RWPE2 (cell line): Measurements from ENCODE around the gene NTRK2.

Experiments
- ATAC-seq: fragments of 200-7000 bp; cut with Tn5 transposase; 3 replicates; pipeline ENCODE4 v1.9.1; 2021; ENCODE audit warnings: low read depth
- DNase-seq: peaks from one replicate; pipeline ENCODE4 v3.0.0-alpha.2; 2020; ENCODE audit warnings: low spot score
- H3K27ac ChIP-seq: fragments of 450-650 bp; 2 replicates; pipeline ENCODE4 v1.5.1; 2017; ENCODE audit warnings: mild to moderate bottlenecking; ENCODE audit not compliant: poor library complexity, severe bottlenecking
- H3K27me3 ChIP-seq: fragments of 250-450 bp; sonication (Bioruptor Pico); 2 replicates; pipeline ENCODE4 v1.5.1; 2021; ENCODE audit warnings: mild to moderate bottlenecking, moderate library complexity; ENCODE audit not compliant: insufficient read depth, poor library complexity, severe bottlenecking
- H3K36me3 ChIP-seq: fragments of 250-450 bp; sonication (Bioruptor Pico); 2 replicates; pipeline ENCODE4 v1.5.1; 2020; ENCODE audit warnings: low read depth, mild to moderate bottlenecking, moderate library complexity
- H3K4me1 ChIP-seq: fragments of 250-450 bp; sonication (Bioruptor Pico); 2 replicates; pipeline ENCODE4 v1.5.1; 2021; ENCODE audit warnings: mild to moderate bottlenecking, moderate library complexity; ENCODE audit not compliant: insufficient read depth, poor library complexity, severe bottlenecking
- H3K4me3 ChIP-seq: fragments of 250-450 bp; sonication (Bioruptor Pico); 2 replicates; pipeline ENCODE4 v1.5.1; 2021; ENCODE audit warnings: mild to moderate bottlenecking, moderate library complexity; ENCODE audit not compliant: severe bottlenecking
- H3K9me3 ChIP-seq: fragments of 250-450 bp; sonication (Bioruptor Pico); 2 replicates; pipeline ENCODE4 v1.5.1; 2021; ENCODE audit warnings: mild to moderate bottlenecking, moderate library complexity; ENCODE audit not compliant: severe bottlenecking
- CTCF ChIP-seq: fragments of 450-650 bp; IDR thresholded peaks from one replicate; pipeline ENCODE4 v1.5.1; 2017; ENCODE audit warnings: mild to moderate bottlenecking, moderate library complexity; ENCODE audit not compliant: poor library complexity, severe bottlenecking

The NTRK2 gene

DNA sequence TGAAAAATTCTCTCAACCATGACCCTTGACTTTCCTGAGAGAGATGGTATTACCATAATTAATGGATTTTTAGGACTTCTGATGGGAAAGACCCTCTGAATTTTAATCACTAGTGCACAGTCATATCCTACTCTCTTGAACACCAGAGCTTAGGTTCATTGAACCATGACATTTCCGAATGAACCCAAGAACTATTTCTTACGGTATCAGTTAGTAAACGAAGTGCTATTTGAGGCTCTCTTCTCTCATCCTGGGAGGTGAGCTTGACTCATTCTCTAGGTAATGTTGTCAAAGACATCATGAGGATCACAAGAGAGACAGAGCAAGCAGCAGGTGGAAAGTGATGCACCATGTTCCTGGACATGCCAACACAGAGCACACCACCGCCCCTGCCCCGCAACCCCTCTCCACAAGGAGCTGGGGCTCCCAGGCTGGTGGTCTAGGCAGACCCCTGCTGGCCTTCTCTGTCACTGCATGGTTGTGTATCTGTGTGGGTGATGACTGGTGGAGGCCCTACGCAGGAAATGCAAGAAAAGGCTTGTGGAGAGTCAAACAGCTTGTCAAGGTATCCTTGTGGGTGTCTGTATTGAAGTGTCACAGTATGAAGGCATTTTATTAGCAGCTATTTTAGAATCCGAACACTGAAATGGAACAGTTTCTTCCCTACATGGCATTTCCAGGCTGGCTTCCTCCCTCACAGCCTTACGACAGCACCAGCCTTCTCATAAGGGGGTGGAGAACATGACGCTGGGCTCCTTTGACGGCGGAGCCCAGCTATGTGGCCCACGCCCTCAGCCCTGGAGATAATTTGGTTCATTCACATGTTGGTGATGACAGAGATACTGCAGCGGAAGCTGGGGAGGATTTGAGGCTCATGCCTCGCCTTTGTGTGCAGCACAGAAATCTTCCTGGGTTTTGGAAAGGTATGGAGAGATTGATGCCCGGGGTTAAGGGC is 297.6 kb downstream of the NTRK2 start:
- Histone ChIP-seq H3K4me1 (peaks cover 28% of the 10 kb centered on the region), H3K27ac (no peak overlapping the region), H3K4me3 (no peak overlapping the region), H3K36me3 (no peaks in the 10 kb centered on the region), H3K27me3 (no peaks in the 10 kb centered on the region), H3K9me3 (no peaks in the 10 kb centered on the region)
- ATAC-seq (no peak), DNase-seq (no peak)
- no peak for TF ChIP-seq CTCF

GRCh38 chr9:84969084-84969483 is 299.6 kb downstream of the NTRK2 start:
- TF ChIP-seq CTCF = no peak
- peaks cover 28% of the 10 kb centered on the region for H3K4me1 ChIP-seq
- H3K4me3 ChIP-seq = no peak overlapping the region
- peak overlapping the region; percentile 64 for H3K27ac ChIP-seq
- DNase-seq (no peak), ATAC-seq (peak; percentile 81)
- H3K36me3 ChIP-seq = no peaks in the 10 kb centered on the region
- H3K9me3 ChIP-seq = no peaks in the 10 kb centered on the region
- no peaks in the 10 kb centered on the region for H3K27me3 ChIP-seq

DNA sequence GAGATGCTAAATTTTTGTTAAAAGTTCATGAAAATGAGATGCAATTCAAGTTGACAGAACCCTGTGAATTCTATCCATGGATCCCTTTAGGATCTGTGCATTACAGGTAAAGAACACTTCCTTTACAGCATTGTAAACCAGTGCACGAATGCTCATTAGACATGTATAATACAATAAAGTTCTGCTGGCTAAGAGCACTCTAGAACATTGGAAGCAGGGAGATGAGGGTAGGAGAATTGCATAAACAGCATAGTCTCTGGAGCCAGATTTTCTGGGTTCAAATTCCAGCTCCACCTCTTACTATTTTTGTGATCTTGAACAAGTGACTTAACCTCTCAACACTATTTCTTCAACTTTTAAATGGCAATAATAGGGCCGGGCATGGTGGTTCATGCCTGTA is 300.2 kb downstream of the NTRK2 start:
- ATAC-seq = no peak
- no peak for TF ChIP-seq CTCF
- no peaks in the 10 kb centered on the region for H3K9me3 ChIP-seq

GRCh38 chr9:84970432-84970831 is 300.9 kb downstream of the NTRK2 start:
- no peaks in the 10 kb centered on the region for H3K27me3 ChIP-seq
- H3K4me1 ChIP-seq = peaks cover 28% of the 10 kb centered on the region
- DNase-seq (peak; percentile 76), ATAC-seq (peak; percentile 95)
- peak overlapping the region; percentile 64 for H3K27ac ChIP-seq
- no peak for TF ChIP-seq CTCF
- H3K9me3 ChIP-seq = no peaks in the 10 kb centered on the region
- H3K4me3 ChIP-seq = no peak overlapping the region
- no peaks in the 10 kb centered on the region for H3K36me3 ChIP-seq

More for the DNA sequence above, 300.2 kb downstream of the NTRK2 start:
- DNase-seq = no peak
- Histone ChIP-seq H3K4me3 (no peak overlapping the region), H3K4me1 (peaks cover 28% of the 10 kb centered on the region), H3K27ac (peak overlapping the region; percentile 64), H3K36me3 (no peaks in the 10 kb centered on the region), H3K27me3 (no peaks in the 10 kb centered on the region)

- H3K4me1 ChIP-seq = peaks cover 28% of the 10 kb centered on the region
- no peaks in the 10 kb centered on the region for H3K9me3 ChIP-seq
- TF ChIP-seq CTCF = no peak
- no peak overlapping the region for H3K27ac ChIP-seq
- H3K27me3 ChIP-seq = no peaks in the 10 kb centered on the region
- no peaks in the 10 kb centered on the region for H3K36me3 ChIP-seq
- no peak overlapping the region for H3K4me3 ChIP-seq
- ATAC-seq = no peak
- no peak for DNase-seq
Observed at GRCh38 chr9:84971571-84971970, 302.0 kb downstream of the NTRK2 start.
